Amniotic epithelial cell (primary cell): Measurements from ENCODE around the gene TBC1D22B.
"Not testable (repeated sequence)": the region's sequence is repeated elsewhere in the genome, so short reads cannot be mapped to it uniquely, and the experiment has no call there.

Experiments
- DNase-seq: peaks from one replicate; pipeline ENCODE4 v3.0.0-alpha.2; 2010; ENCODE audit warnings: low read depth

Gene TBC1D22B

GRCh38 chr6:37321516-37322415 is 64.2 kb downstream of the TBC1D22B start:
- DNase-seq, result no peak

GRCh38 chr6:37323580-37323979 is 66.0 kb downstream of the TBC1D22B start:
- DNase-seq, result peak; percentile 56

DNA sequence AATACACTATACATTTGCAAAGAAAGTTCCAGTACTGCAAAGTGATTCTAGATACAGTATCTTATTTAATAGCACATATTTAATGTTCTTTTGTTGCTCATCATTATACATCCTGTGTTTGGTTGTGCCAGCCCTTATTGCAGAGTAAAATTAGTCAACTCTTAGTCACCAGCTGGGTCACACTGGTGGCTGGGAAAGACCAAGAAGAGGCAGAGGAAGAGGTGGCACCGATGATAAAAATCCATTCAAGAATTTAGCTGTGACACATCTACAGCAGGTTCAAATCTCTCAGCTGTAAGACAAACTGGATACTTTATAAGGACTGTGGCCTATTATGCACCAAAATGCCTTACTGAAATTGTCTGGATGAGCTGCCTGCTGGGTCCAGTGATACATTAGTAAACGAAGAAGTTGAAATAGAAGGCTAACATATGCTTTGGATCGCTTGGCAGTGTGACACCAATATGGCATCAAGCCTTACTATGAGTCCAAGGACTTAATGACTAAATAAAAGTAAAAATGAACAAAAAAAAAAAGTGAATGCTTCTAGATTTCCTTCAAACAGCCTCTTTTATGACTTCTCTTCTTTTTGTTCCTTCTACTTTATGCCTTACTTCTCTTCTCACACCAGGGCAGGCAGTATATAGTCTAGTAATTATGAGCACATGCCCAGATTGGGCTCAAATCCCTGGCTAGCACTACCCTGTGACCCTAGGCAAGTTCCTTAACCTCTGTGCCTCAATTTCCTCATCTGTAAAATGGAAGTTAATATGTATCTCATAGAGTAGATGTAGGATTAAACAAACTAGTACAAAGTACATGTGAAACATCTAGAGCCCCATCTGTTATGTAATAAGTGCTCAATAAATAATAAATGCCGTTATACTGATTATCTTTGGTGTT is 66.8 kb downstream of the TBC1D22B start:
- peak; percentile 16 for DNase-seq

DNA sequence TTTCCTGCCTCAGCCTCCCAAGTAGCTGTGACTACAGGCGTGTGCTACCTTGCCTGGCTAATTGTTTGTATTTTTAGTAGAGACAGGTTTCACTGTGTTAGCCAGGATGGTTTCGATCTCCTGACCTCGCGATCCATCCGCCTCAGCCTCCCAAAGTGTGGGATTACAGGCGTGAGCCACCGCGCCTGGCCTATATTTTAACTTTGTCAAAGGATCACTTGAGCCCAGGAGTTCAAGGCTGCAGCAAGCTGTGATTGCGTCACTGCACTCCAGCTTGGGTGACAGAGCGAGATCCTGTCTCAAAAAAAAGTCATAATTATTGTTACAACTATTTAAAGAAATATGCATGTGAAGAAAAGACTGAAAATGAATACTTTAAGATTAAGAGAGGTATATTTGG is 72.8 kb downstream of the TBC1D22B start:
- DNase-seq, result not testable (repeated sequence)

GRCh38 chr6:37331047-37331446 is 73.5 kb downstream of the TBC1D22B start:
- no peak for DNase-seq

DNA sequence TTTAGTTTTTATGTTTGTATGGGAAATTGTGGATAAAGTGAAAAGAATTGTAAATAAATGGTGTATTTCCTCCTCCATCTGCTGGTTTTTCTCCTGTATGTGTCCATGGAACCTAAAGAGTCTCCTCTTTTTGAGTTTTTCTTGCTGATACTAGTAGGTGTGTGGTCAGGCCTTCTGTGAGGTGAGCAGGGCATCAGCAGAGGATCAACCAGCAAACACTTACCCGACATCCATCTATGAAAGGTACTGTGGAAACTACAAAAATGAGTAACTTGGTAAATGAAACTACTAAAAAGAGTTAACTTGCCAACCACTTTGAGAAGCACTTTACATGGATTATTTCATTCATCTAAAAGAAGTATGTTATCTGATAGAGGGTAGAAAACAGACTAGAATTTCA is 75.3 kb downstream of the TBC1D22B start:
- no peak for DNase-seq

DNA sequence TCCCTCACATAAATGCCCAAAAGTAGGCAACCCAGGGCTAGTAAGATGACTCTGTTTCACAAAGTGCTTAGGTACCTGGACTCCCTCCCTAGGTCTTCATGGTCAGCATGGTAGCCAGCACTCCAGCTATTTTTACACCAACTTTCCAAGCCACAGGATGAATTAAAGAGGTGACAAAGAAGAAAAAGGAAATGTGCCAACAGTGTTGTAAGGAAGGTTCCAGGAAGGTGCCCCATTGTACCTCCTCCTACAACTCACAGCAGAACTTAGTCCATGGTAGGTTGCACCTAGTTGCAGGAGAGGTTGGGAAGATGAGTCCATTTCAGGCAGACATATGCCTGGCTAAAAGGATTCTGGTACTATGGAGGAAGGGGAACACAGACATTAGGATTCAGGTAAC is 76.5 kb downstream of the TBC1D22B start:
- DNase-seq, result no peak

DNA sequence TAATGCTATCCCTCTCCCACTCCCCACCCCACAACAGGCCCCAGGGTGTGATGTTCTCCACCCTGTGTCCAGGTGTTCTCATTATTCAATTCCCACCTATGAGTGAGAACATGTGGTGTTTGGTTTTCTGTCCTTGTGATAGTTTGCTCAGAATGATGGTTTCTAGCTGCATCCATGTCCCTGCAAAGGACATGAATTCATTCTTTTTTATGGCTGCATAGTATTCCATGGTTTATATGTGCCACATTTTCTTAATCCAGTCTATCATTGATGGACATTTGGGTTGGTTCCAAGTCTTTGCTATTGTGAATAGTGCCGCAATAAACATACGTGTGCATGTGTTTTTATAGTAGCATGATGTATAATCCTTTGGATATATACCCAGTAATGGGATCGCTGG is 80.7 kb downstream of the TBC1D22B start:
- not testable (repeated sequence) for DNase-seq

GRCh38 chr6:37338745-37339255 is 81.2 kb downstream of the TBC1D22B start:
- DNase-seq, result no peak

GRCh38 chr6:37339741-37340638 is 82.4 kb downstream of the TBC1D22B start:
- peak; percentile 24 for DNase-seq

DNA sequence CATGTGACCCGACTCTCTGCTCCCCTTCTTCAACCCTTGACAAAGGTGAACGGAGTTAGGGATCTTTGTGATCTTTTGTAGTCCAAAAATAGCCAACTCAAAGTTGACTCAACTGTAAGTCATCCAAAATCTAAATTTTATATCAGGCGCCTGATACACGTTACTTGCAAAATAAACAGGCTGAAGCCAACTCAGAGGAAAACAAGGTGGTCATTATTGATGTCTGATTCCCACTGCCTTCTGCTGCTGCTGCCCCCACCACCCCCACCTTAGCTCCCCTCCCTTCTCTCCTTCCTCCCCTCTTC is 83.0 kb downstream of the TBC1D22B start:
- no peak for DNase-seq

- no peak for DNase-seq
Observed at GRCh38 chr6:37343248-37343647, 85.7 kb downstream of the TBC1D22B start.

- DNase-seq, result no peak
Observed at GRCh38 chr6:37344308-37344707, 86.7 kb downstream of the TBC1D22B start.

- DNase-seq, result not testable (repeated sequence)
Observed at GRCh38 chr6:37345804-37346203, 88.2 kb downstream of the TBC1D22B start.

DNA sequence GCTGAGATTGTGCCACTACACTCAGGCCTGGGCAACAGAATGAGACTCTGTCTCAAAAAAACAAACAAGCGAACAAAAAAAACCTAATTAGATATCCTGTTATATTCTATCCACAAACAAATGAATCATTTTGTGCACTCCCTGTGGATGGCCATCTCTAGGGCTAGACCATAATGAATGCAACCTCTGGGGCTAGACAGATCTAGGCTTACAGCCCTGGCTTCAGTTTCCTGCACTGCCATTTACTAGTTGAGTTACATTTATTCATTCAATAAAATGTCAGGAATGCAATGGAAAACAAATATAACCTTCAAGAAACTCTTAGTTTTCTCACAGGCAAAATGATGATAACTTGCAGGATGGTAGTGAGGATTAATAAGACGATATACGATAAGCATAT is 89.6 kb downstream of the TBC1D22B start:
- no peak for DNase-seq

GRCh38 chr6:37347670-37348111 is 90.1 kb downstream of the TBC1D22B start:
- no peak for DNase-seq

DNA sequence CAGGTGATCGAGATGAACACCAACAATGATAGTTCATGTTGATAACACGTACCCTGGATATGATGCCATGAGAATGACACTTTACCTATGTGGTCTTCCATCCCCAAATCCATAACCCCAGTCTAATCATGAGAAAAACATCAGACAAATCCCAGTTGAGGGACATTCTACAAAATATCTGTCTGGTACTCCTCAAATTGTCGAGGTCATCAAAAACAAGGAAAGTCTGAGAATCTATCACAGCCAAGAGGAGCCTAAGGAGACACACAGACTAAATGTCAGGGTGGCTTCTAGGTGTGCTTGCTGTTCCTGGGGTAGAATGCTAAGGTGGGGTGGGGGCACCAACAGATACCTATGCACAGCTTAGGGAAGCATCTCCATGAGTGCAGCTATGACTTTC is 93.5 kb downstream of the TBC1D22B start:
- DNase-seq, result no peak

DNA sequence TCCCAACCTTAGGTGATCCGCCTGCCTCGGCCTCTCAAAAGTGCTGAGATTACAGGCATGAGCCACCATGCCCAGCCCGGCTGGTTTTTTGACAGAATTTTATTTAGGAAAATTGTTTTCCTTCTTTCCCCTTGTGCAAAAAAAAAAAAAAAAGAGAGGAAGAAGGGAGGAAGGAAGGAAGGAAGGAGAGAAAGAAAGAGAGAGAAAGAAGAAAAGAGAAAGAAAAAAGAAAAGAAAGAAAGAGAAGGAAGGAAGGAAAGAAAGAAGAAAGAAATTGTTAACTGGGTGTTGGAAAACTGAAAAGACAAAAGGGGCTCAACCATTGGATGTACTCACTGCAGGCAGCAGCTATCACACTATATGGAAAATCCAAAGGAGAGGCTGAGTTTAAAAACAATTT is 94.8 kb downstream of the TBC1D22B start:
- no peak for DNase-seq

DNA sequence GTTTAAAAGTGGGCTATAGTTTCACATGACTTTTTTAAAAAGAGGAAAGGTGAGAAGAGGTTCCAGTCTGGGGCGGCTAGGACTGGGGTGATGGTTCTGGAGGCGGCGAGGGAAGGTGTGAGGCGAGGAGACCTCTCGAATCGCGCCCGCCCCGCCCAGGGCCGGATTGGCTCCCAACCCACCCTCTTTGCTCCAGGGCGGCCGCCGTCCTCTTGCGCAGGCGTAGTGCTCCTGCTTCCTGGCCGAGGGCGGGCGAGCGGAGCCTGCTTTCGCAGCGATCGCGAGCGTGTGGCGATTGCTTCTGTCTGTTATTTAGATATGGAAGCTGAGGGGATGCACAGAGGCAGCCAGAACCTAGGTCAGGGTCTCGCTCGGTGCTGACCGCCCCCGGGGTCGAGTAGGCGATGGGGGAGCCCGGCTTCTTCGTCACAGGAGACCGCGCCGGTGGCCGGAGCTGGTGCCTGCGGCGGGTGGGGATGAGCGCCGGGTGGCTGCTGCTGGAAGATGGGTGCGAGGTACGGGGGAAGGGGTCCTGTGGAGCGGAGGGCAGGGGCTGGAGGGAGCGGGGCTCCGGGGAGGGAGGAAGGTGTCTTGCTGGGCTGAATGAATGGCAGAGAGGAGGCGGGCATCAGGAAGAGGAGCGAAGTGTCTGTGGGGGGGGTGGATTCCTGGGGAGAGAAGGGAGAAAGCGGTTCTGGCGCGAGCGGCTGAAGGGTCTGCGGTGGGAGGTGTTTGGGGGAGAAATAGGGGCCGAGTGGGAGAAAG is 96.4 kb downstream of the TBC1D22B start, which contains the start of gene RNF8:
RNF8 (plus strand) TSS at position 223 of the 765 bp plus-strand sequence; CDS start at position 405, 182 bp downstream.
- peak; percentile 81 for DNase-seq

DNA sequence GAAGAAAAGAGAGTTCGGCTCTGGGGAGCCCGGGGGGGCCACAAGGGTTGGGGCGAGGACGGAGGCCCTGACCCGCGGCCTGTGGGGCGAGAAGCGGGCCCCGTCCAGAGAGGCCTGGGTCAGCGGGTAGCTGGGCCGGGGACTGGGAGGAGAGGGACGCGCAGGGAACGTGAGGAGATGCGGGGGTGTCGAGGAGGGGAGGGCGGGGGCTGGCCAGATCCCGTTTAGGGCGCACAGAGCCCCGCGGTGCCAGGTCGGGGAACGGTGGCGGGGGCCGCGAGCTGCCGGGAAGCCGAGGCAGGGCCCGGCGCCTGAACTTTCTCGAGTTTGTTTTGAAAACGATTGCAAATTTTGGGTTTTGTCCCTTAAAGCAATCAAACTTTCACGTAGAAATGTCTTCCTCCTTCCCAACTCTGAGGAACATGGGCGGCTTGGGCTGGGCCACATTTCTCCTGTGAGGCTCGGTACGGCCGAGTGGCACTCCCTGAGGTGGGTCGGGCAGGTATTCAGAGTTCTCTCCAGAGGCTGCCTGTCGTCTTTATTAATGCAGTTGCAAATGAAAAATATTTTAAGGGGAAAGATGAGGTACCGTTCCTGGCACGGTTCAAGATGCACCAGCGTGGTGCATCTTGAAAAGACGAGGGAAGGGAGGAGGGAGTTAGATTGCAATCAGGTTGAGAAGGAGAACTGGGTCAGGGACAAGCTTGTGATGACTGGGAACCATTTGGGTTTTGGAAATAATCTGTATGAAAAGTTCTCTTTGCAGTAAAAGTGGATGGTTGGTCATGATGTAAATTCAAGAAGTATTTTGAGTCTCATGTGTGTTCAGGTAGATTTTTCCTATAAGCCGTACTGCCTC is 97.2 kb downstream of the TBC1D22B start:
- no peak for DNase-seq
